Trophoblast cell (in vitro differentiated cells and primary cell): ENCODE measurements around the gene GPC4.

Experiments
- DNase-seq, 2 donors: peaks; one replicate each; pipeline ENCODE4 v3.0.0-alpha.2; 2016
- H2AFZ ChIP-seq: 2 replicates; pipeline ENCODE4 v1.6.1; 2013; ENCODE audit warnings: low read length, moderate library complexity, mild to moderate bottlenecking; ENCODE audit not compliant: insufficient read depth, poor library complexity
- H2AK5ac ChIP-seq: 2 replicates; pipeline ENCODE4 v1.6.1; 2013; ENCODE audit warnings: mild to moderate bottlenecking, low read length
- H2BK120ac ChIP-seq: 2 replicates; pipeline ENCODE4 v1.6.1; 2013; ENCODE audit warnings: low read length, mild to moderate bottlenecking, moderate library complexity; ENCODE audit not compliant: insufficient read depth, poor library complexity
- H2BK12ac ChIP-seq: 2 replicates; pipeline ENCODE4 v1.6.1; 2013; ENCODE audit warnings: mild to moderate bottlenecking, low read length, moderate library complexity
- H2BK5ac ChIP-seq: 2 replicates; pipeline ENCODE4 v1.6.1; 2013; ENCODE audit warnings: low read length, low read depth, moderate library complexity, mild to moderate bottlenecking; ENCODE audit not compliant: poor library complexity
- H3K14ac ChIP-seq: 2 replicates; pipeline ENCODE4 v1.6.1; 2013; ENCODE audit warnings: mild to moderate bottlenecking, low read length
- H3K18ac ChIP-seq: 2 replicates; pipeline ENCODE4 v1.6.1; 2013; ENCODE audit warnings: mild to moderate bottlenecking, low read length
- H3K23ac ChIP-seq: 2 replicates; pipeline ENCODE4 v1.6.1; 2013; ENCODE audit warnings: low read length
- H3K27ac ChIP-seq: 2 replicates; pipeline ENCODE4 v1.5.1; 2013; ENCODE audit warnings: low read depth, mild to moderate bottlenecking, inconsistent platforms, low read length, moderate library complexity
- H3K27me3 ChIP-seq: 2 replicates; pipeline ENCODE4 v1.6.1; 2013; ENCODE audit warnings: inconsistent platforms, mild to moderate bottlenecking, low read length, moderate library complexity; ENCODE audit not compliant: insufficient read depth
- H3K36me3 ChIP-seq, 2 experiments: 1 replicate in 1 of 2; 2 replicates in 1 of 2; pipeline ENCODE4 v1.6.1; 2013; ENCODE audit warnings: low read length in 2 of 2, mild to moderate bottlenecking in 2 of 2, moderate library complexity in 1 of 2; ENCODE audit not compliant: insufficient read depth in 2 of 2, control insufficient read depth in 1 of 2
- H3K4ac ChIP-seq: 2 replicates; pipeline ENCODE4 v1.6.1; 2013; ENCODE audit warnings: low read depth, mild to moderate bottlenecking, low read length, moderate library complexity
- H3K4me1 ChIP-seq, 2 experiments: 1 replicate in 1 of 2; 2 replicates in 1 of 2; pipeline ENCODE4 v1.6.1; 2013; ENCODE audit warnings: low read length in 2 of 2, mild to moderate bottlenecking in 2 of 2, moderate library complexity in 1 of 2; ENCODE audit not compliant: insufficient read depth in 2 of 2, control insufficient read depth in 1 of 2
- H3K4me2 ChIP-seq: 2 replicates; pipeline ENCODE4 v1.6.1; 2013; ENCODE audit warnings: inconsistent platforms, mild to moderate bottlenecking, low read length, moderate library complexity
- H3K4me3 ChIP-seq: 2 replicates; pipeline ENCODE4 v1.5.1; 2013; ENCODE audit warnings: mild to moderate bottlenecking, low read depth, low read length, inconsistent platforms
- H3K79me1 ChIP-seq: one replicate; pipeline ENCODE4 v1.6.1; 2013; ENCODE audit warnings: low read length
- H3K79me2 ChIP-seq: 2 replicates; pipeline ENCODE4 v1.6.1; 2013; ENCODE audit warnings: low read length, mild to moderate bottlenecking; ENCODE audit not compliant: control insufficient read depth, insufficient read depth, poor library complexity
- H3K9ac ChIP-seq: 2 replicates; pipeline ENCODE4 v1.6.1; 2013; ENCODE audit warnings: mild to moderate bottlenecking, low read length
- H3K9me3 ChIP-seq: 2 replicates; pipeline ENCODE4 v1.6.1; 2013; ENCODE audit warnings: low read depth, mild to moderate bottlenecking, control low read depth, inconsistent platforms, low read length; ENCODE audit not compliant: insufficient read depth
- H4K12ac ChIP-seq: 2 replicates; pipeline ENCODE4 v1.6.1; 2013; ENCODE audit warnings: low read depth, mild to moderate bottlenecking, low read length, moderate library complexity
- H4K8ac ChIP-seq: 2 replicates; pipeline ENCODE4 v1.6.1; 2013; ENCODE audit warnings: low read depth, mild to moderate bottlenecking, low read length, moderate library complexity
- H4K91ac ChIP-seq: one replicate; pipeline ENCODE4 v1.6.1; 2013; ENCODE audit warnings: low read depth, mild to moderate bottlenecking, low read length, moderate library complexity
- WGBS: extraction: QIAGEN DNeasy Blood & Tissue Kit; methylation state at CpG from one replicate; pipeline ENCODE4 v1.1.7; 2013; ENCODE audit warnings: missing lambda C conversion rate; ENCODE audit not compliant: insufficient read length, insufficient coverage; ENCODE audit errors: extremely low coverage; 5-methylcytosine and 5-hydroxymethylcytosine counted together

GPC4 gene

DNA sequence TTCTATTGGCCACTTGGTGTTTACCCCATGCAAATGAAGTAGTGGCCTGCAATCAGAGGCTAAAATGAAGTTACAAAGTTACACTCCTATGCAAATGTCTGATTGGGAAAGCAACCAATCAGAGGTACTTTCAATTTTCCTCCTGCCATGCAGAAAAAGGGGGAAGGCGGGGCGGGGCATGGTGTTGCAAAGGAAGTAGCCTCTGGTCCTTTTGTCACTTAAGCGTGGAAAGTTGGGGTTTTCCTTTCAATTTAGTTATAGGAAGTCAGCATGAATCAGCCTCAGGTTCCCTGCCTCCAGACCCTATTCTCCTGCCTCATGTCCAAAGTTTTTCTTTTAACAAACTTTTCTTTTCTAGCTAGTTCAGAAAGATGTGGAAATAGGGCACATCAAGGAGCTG, 69.3 kb downstream of the GPC4 start:
- Histone ChIP-seq H2BK12ac (no peak overlapping the region), H3K27ac (no peak overlapping the region), H2AK5ac (no peak overlapping the region), H3K27me3 (no peaks in the 10 kb centered on the region), H4K91ac (no peak overlapping the region), H3K4me1 (no peaks in the 10 kb centered on the region), H3K79me1 (no peaks in the 10 kb centered on the region), H2AFZ (no peak overlapping the region), H2BK120ac (no peak overlapping the region), H3K4ac (peak overlapping the region; percentile 55), H3K36me3 (no peaks in the 10 kb centered on the region), H3K18ac (no peak overlapping the region), H3K14ac (no peak overlapping the region), H3K23ac (no peak overlapping the region), H3K9ac (no peak overlapping the region), H4K8ac (no peak overlapping the region), H4K12ac (no peak overlapping the region), H3K79me2 (no peaks in the 10 kb centered on the region), H2BK5ac (no peak overlapping the region), H3K4me2 (no peak overlapping the region), H3K9me3 (no peaks in the 10 kb centered on the region), H3K4me3 (no peak overlapping the region)
- no CpG with 5 or more reads among the region's 3 CpGs for WGBS
- DNase-seq, result no peak

DNA sequence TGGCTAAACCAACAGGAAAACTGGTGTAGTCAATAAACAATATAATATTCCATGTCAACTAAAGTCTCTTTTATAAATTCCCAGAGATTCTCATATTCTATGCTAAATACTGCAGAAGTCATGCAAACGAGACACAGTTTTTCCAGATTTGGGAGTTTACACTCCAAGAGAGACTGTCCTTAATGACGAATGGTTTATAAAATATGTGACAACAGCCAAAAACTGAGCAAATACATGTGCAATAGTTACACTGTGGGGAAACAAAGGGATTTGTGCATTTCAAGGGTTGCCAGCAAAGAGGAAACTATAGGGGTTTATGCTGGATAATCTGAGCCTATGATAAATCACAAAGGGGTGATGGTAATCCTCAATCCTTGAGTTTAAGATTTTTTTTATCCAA, 75.7 kb downstream of the GPC4 start:
- Histone ChIP-seq H3K79me2 (no peaks in the 10 kb centered on the region), H3K9ac (no peak overlapping the region), H3K27me3 (no peaks in the 10 kb centered on the region), H3K14ac (no peak overlapping the region), H3K27ac (no peak overlapping the region), H4K8ac (no peak overlapping the region), H2AK5ac (no peak overlapping the region), H3K4ac (no peak overlapping the region), H2BK5ac (no peak overlapping the region), H4K12ac (no peak overlapping the region), H3K4me1 (no peaks in the 10 kb centered on the region), H3K18ac (no peak overlapping the region), H4K91ac (no peak overlapping the region), H2BK12ac (no peak overlapping the region), H2BK120ac (no peak overlapping the region), H3K79me1 (no peaks in the 10 kb centered on the region), H2AFZ (no peak overlapping the region), H3K9me3 (no peaks in the 10 kb centered on the region), H3K4me2 (no peak overlapping the region), H3K36me3 (peaks cover 0 to 5% of the 10 kb centered on the region in 2 experiments), H3K4me3 (no peak overlapping the region), H3K23ac (no peak overlapping the region)
- DNase-seq, result no peak
- no CpG with 5 or more reads among the region's 2 CpGs for WGBS

DNA sequence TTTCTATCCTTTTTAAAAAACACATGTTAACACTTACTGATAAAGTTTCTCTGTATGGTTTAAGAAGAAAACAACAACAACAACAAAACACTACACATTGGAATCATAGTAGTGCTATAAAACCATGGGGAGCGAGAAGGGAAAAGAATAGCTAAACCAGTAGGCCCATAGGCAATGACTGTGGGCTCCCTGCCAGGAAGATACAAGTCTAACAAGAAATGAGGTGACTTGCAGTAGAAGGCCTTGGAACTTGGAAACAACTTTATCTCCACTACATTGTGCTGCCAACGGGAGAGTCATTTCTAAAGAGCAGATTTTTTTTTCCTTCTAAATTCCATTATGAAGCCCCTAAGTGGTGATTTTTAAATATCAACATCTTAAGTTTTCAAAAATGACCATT, 78.0 kb downstream of the GPC4 start:
- Histone ChIP-seq H4K8ac (no peak overlapping the region), H2BK5ac (no peak overlapping the region), H3K14ac (no peak overlapping the region), H2BK12ac (no peak overlapping the region), H2AFZ (no peak overlapping the region), H2AK5ac (no peak overlapping the region), H3K4me2 (no peak overlapping the region), H3K9me3 (no peaks in the 10 kb centered on the region), H3K27ac (no peak overlapping the region), H3K79me1 (no peaks in the 10 kb centered on the region), H2BK120ac (no peak overlapping the region), H3K36me3 (peaks cover 0 to 5% of the 10 kb centered on the region in 2 experiments), H3K79me2 (no peaks in the 10 kb centered on the region), H3K9ac (no peak overlapping the region), H3K4me1 (no peaks in the 10 kb centered on the region), H3K27me3 (no peaks in the 10 kb centered on the region), H4K12ac (no peak overlapping the region), H4K91ac (no peak overlapping the region), H3K4ac (no peak overlapping the region), H3K4me3 (no peak overlapping the region), H3K23ac (no peak overlapping the region), H3K18ac (no peak overlapping the region)
- no peak for DNase-seq
- WGBS, result no CpG with 5 or more reads among the region's 2 CpGs

DNA sequence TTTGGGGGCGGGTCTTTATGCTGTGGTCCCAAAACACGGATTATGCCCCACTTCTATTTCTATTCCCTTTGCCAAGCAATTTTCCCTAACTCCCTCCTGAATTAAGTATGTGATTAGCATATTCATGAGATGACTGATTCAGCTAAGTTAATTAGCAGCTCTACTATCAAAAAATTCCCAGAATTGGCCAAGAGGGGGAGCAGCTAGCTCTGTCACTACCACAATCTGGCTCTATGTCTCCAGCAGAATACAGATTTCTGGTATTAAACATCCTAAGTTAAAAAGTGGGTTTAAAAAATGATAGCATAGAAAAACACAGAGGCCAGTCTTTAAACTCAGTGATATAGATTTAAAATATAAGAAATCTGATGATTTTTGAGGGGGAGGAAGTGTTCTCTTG, 80.3 kb downstream of the GPC4 start:
- WGBS, result no CpG with 5 or more reads among the region's 2 CpGs
- peak in 1 of 2 donors; percentile 58 for DNase-seq

More for the DNA sequence above, 80.3 kb downstream of the GPC4 start:
- Histone ChIP-seq H3K23ac (no peak overlapping the region), H3K27ac (no peak overlapping the region), H3K4me3 (no peak overlapping the region), H4K91ac (no peak overlapping the region), H3K4ac (no peak overlapping the region), H2AFZ (no peak overlapping the region), H3K36me3 (peaks cover 0 to 5% of the 10 kb centered on the region in 2 experiments), H3K4me1 (no peaks in the 10 kb centered on the region), H2BK12ac (no peak overlapping the region), H3K79me2 (no peaks in the 10 kb centered on the region), H3K79me1 (no peaks in the 10 kb centered on the region), H3K4me2 (no peak overlapping the region), H3K14ac (no peak overlapping the region), H3K27me3 (no peaks in the 10 kb centered on the region), H4K8ac (no peak overlapping the region), H4K12ac (no peak overlapping the region), H2AK5ac (no peak overlapping the region), H3K18ac (no peak overlapping the region), H2BK120ac (no peak overlapping the region), H2BK5ac (no peak overlapping the region), H3K9ac (no peak overlapping the region), H3K9me3 (no peaks in the 10 kb centered on the region)
